Measurements from ENCODE around the gene CLEC20A.

CLEC20A gene

DNA sequence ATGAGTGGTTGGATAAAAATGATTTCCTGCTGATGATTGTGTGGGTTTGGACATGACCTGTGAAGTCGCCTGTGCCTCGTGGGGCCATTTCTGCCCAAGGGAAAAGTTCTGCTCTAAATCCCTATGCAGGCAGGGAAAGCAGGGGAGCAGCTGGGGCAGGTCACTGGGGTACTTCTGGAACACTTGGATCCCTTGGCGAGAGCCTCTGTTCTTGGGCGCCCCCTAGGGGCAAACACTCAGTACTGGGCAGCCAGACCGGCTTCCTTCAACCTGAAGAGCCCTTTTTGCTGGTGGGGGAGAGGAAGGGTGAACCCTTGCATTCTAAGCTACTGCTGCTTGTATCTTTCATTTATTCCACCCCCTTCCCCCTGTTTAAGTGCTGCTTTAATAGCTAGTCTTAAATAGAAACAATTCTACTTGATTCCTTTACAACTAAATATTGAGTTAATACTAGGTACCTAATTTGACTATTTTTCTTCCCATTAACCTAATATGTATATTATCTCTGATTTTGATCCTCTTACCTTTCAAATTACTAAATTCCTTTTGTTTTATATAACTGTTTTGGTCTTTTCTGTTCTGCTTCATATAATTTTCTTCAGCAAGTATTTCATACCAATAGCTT, 5.1 kb upstream of the CLEC20A start:
- peak in 8 of 10 donors; percentile 57 to 96 (median 72) for DNase-seq
- intact Hi-C loops (cut with DNase I): loop anchor here (2.0 kb wide), 1 partner anchor 191 kb away; no protein-coding TSS in a partner anchor

- DNase-seq: peak in 1 of 10 donors; percentile 75
Measured at GRCh38 chr1:178500936-178501554, 4.3 kb upstream of the CLEC20A start.

DNA sequence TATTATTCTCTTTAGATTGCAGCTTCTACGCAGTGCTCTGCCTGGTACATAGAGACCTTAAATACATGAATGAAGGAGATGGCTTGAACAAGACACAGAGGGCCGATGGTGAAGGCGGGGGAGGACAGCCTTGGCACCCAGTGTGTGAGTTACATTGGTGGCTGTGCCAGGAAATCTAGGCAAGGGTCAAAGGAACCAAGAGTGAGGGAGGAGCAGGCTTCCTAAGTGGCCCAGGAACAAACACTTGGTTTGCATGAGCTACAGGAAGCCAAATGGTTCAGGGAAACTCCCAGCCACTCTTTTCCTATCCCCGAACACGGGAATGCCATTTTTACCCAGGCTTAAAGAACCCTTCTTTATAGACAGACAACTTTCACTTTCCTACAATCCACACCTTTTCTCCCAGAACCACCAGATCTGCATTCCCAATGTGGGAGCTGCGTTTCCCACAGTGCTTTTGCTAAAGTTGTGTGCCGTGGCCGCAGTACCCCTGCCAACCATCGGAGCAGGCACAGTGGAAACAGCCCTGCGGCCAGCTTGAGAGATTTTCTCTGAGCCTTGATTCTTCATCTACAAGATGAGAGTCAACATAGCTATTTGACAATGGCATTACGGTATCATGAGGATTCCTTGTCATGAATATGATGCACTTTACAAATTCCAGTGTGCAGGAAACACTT, 3.5 kb upstream of the CLEC20A start:
- intact Hi-C loops (cut with DNase I): loop anchor here (2.0 kb wide), 1 partner anchor 189 kb away; no protein-coding TSS in a partner anchor
- peak in 1 of 10 donors; percentile 42 for DNase-seq

More at GRCh38 chr1:178500936-178501554, 4.3 kb upstream of the CLEC20A start:
- intact Hi-C loops (cut with DNase I): loop anchor here (2.0 kb wide), 1 partner anchor 190 kb away; no protein-coding TSS in a partner anchor

- intact Hi-C loops (cut with DNase I): no loop called here
- peak in 1 of 10 donors; percentile 70 for DNase-seq
Measured at GRCh38 chr1:178498896-178499675, 2.3 kb upstream of the CLEC20A start.

DNA sequence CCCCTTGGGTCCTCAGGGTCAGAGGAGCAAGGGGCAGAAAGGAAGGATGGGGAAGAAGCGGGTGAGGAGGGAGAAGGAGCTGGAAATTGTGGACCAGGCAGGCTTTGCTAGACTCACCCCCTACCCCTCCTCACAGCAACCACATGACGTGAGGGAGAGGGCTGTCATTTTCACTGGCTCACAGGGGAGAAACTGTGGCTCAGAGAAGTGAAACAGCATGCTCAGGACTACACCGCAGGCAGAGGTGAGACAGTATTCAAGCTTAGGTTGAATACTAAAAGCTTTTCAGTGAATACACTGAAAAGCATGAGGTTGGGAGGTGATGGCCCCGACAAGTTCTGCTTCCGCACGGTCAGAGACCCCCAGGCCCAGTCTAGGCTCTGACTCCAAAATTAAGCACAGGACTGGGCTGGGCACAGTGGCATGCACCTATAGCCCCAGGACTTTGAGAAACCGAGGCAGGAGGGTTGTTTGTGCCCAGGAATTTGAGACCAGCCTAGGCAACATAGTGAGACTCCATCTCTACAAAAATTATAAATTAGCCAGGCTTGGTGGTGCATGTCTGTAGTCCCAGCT, 1.2 kb upstream of the CLEC20A start:
- intact Hi-C loops (cut with DNase I): no loop called here
- peak in 1 of 10 donors; percentile 21 for DNase-seq

- intact Hi-C loops (cut with DNase I): no loop called here
- DNase-seq: peak in 1 of 10 donors; percentile 58
Measured at GRCh38 chr1:178495741-178496409, 889 bp downstream of the CLEC20A start.

DNA sequence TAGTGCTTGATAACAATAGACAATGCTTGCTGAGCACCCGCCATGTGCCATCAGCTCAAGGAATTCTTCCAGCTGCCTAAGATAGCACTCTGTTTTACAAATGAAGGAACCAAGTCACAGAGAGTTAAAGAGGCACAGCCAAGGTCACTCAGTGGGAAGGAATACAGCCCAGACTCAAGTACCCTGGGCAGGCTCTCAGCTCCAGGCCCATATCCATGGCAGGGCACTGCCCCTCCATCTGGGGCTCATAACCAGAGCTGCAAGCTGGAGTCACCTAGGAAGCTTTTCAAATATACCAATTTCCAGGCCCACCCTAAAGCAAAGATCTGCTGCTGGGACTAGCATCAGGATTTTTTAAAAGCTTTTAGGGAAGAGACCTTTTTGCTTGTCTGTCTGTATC, 1.6 kb downstream of the CLEC20A start:
- peak in 1 of 10 donors; percentile 62 for DNase-seq
- intact Hi-C loops (cut with DNase I): no loop called here

- DNase-seq: peak in 1 of 10 donors; percentile 61
- intact Hi-C loops (cut with DNase I): no loop called here
Measured at GRCh38 chr1:178494569-178494971, 2.2 kb downstream of the CLEC20A start.

DNA sequence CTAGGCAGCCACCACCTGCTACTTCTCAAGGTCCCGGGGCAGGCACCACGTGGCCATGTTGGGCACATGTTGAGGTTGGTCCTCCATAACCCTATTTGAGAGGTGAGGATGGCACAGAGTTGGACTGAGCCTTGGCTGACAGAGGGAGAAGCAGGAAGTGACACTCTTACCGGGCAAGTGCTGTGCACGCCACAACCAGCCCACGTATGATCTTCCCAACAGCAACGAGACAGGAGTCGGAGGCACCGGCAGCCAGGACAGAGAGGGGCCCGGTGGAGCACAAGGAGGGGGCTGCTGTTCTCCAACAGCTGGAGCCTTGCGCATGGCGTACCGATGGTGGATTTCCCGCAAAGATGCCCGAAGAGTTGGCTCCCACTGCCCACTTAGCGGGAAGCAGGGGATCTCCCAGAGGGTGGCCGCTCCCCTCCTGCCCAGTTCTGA, 3.4 kb downstream of the CLEC20A start:
- intact Hi-C loops (cut with DNase I): no loop called here
- peak in 1 of 10 donors; percentile 55 for DNase-seq

DNA sequence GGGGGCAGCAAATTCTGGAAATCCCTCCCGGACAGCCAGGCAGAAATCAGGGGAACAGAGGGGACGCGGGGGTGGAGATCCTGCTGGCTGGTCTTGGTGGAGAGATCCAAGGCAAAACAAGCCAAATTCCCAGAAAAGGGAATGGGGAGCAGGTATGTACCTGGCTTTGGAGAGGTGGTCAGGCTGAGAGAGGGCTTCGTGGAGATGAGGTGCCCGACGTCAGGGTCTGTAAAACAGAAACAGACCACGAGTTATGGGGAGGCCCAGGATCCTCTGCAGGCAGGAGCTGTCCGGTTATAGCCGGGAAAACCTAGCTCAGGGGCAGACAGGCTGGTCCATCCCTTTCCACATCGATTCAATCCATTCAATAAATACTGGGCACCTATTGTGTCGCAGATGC, 4.4 kb downstream of the CLEC20A start:
- DNase-seq: peak in 1 of 10 donors; percentile 72
- intact Hi-C loops (cut with DNase I): no loop called here

- DNase-seq: peak in 1 of 10 donors; percentile 65
- intact Hi-C loops (cut with DNase I): no loop called here
Measured at GRCh38 chr1:178491721-178492120, 5.0 kb downstream of the CLEC20A start.

GRCh38 chr1:178490967-178491366, 5.8 kb downstream of the CLEC20A start:
- DNase-seq: peak in 1 of 10 donors; percentile 34
- intact Hi-C loops (cut with DNase I): no loop called here

GRCh38 chr1:178490136-178490535, 6.6 kb downstream of the CLEC20A start:
- intact Hi-C loops (cut with DNase I): no loop called here

DNA sequence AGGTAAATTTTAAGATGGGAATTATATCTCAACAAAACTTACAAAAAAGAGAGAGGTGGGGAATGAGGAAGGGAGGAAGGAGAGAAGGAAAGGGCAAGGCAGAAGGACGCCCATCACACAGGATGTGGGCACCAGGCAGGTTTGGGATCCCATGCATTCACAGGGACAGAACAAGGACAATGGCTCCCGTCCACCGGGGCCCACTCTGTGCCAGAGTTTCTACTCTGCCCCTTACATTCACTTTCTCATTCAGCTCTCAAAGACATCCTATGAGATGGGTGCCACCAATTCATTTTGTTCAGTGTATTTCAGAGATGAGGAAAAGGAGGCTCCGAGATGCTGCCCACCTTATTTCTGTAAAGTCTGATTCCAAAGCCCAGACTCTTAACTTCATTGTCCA, 7.4 kb downstream of the CLEC20A start:
- intact Hi-C loops (cut with DNase I): no loop called here

More at GRCh38 chr1:178490136-178490535, 6.6 kb downstream of the CLEC20A start:
- DNase-seq: peak in 1 of 10 donors; percentile 43

GRCh38 chr1:178488393-178488792, 8.4 kb downstream of the CLEC20A start:
- intact Hi-C loops (cut with DNase I): no loop called here
- no peak for DNase-seq

More for the DNA sequence above, 7.4 kb downstream of the CLEC20A start:
- DNase-seq: peak in 1 of 10 donors; percentile 68

- DNase-seq: peak in 1 of 10 donors; percentile 81
- intact Hi-C loops (cut with DNase I): no loop called here
Measured at GRCh38 chr1:178487070-178487615, 9.6 kb downstream of the CLEC20A start.

- intact Hi-C loops (cut with DNase I): no loop called here
- peak in 1 of 10 donors; percentile 72 for DNase-seq
Measured at GRCh38 chr1:178486100-178487069, 10.4 kb downstream of the CLEC20A start.

DNA sequence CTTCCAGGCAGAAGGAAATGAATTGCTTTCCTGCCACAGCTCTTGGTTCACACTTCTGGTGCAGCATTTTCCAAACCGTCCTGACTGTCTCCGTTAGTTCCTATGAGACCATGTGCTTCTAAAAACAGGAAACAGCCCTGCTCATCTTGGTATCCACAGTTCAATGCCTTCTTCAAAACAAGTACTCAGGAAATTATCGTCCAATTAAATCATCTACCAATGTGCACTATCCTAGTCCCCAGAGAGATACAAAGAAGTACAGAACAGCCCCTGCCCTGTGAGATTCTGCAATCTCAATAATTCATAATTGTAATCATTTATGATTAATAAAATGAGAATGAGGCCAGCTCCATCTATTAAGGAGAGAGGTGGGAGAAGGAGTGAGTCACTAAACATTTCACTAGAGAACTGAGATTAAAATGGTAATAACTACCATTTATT, 11.2 kb downstream of the CLEC20A start:
- intact Hi-C loops (cut with DNase I): no loop called here
- DNase-seq: no peak
